HepG2 (cell line): ENCODE measurements around the gene LTC4S. TPM values are rescaled to one million over a fixed set of nuclear protein-coding genes. Genes with fewer than 3 reads are reported as not detected.

Experiments
- GATAD2A ChIP-seq: IDR thresholded peaks from 2 replicates; pipeline ENCODE4 v1.6.1; 2016
- GTF3A ChIP-seq: sonication (generic); formaldehyde crosslinking; conservative IDR thresholded peaks from 2 replicates; pipeline ENCODE4 v1.4.0; 2020; ENCODE audit warnings: mild to moderate bottlenecking, missing genetic modification reagents
- NKX3-1 ChIP-seq: sonication (generic); formaldehyde crosslinking; IDR thresholded peaks from 2 replicates; pipeline ENCODE4 v1.5.0; 2020; ENCODE audit warnings: missing genetic modification reagents
- RAD21 ChIP-seq: fragments of 450-650 bp; formaldehyde crosslinking; IDR thresholded peaks from 2 replicates; pipeline ENCODE4 v1.5.0; 2020; ENCODE audit warnings: mild to moderate bottlenecking
- RBM22 ChIP-seq: fragments of 200-400 bp; formaldehyde crosslinking; optimal IDR thresholded peaks from 2 replicates; pipeline ENCODE3; 2017; ENCODE audit warnings: mild to moderate bottlenecking, low read length, moderate library complexity
- THAP9 ChIP-seq: sonication (generic); formaldehyde crosslinking; IDR thresholded peaks from 2 replicates; pipeline ENCODE4; 2020; ENCODE audit warnings: missing genetic modification reagents, mild to moderate bottlenecking, borderline replicate concordance
- USF2 ChIP-seq, 2 experiments: sonication (generic) in 1 of 2; formaldehyde crosslinking in 1 of 2; IDR thresholded peaks; 2 replicates each; pipeline versions ENCODE4 v1.5.1 to v1.6.1; 2011 to 2020; ENCODE audit warnings: borderline replicate concordance in 1 of 2, low read depth in 1 of 2, low read length in 1 of 2, mild to moderate bottlenecking in 1 of 2, missing genetic modification reagents in 1 of 2, moderate library complexity in 1 of 2
- ZNF276 ChIP-seq: sonication (generic); formaldehyde crosslinking; IDR thresholded peaks from 2 replicates; pipeline ENCODE4 v1.4.0; 2020; ENCODE audit warnings: mild to moderate bottlenecking, low read depth, missing genetic modification reagents
- ZNF552 ChIP-seq: sonication (generic); formaldehyde crosslinking; IDR thresholded peaks from 2 replicates; pipeline ENCODE4 v1.9.0; 2022; ENCODE audit warnings: missing genetic modification reagents, mild to moderate bottlenecking, borderline replicate concordance
- polyA plus RNA-seq, 8 experiments: library from polyadenylated mRNA; depleted of rRNA in 3 of 8; stranded (reverse) in 7 of 8; unstranded in 1 of 8; fragments of >200 nt; fragmentation: Illumina TruSeq in 4 of 8; extraction: Trizol in 4 of 8; gene quantifications; 2 replicates each; pipeline versions ENCODE4 v1.2.1 to v1.2.3, GENCODE V29; 2011 to 2016; ENCODE audit warnings: low read depth in 4 of 8, missing spikeins in 1 of 8, mixed read lengths in 1 of 8; ENCODE audit not compliant: insufficient read depth in 1 of 8
- total RNA-seq, 5 experiments: library from RNA; depleted of rRNA; stranded (reverse); fragments of >200 nt; fragmentation: Illumina TruSeq; extraction: Trizol; gene quantifications; 2 replicates each; pipeline ENCODE4 v1.2.3, GENCODE V29; 2016; ENCODE audit warnings: low read depth in 1 of 5

Gene LTC4S
- total and polyA plus RNA-seq, 2 of the 13 experiments (the other 11 are each of a cell fraction or from before 2014, with no cell fraction given) = 0.35 TPM; not detected in 1

DNA sequence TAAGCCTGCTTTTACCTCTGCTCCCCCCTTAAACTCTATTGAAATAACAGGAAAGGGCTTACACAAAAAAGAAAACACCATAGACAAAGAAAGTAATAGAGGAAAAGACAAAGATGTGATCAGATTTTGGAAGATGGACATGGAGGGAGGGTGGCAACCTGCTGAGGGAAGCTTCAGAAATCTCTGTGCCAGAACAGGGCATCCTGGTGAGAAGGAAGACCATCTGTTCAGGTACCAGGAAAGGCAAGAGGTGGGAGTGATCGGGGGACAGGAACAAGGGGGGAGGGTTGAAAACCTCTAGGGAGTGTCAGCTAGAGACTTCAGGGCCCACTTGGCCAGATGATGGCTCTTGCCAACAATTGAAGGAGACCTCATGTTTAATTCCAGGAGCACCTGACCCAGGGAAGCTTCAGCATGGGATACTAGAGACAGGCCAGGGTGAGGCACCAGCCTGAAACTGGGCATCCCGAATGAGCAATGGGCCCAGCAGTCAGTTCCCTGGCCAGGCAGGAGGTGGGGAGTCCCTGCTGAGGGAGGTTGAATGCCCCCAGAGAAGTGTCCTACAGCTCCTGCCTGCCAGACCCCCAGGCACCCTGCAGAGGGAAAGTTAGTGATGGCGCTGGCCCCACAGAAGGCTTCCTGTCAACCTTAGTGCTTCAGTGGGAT is 35.1 kb downstream of the LTC4S start (continued):
- no peak for TF ChIP-seq ZNF276
- no peak for TF ChIP-seq USF2 (IDR thresholded peaks at IDR 0.05; ENCODE audit: low read depth, low read length)
- no peak for TF ChIP-seq USF2 (CRISPR knock-in tag; IDR thresholded peaks at IDR 0.05; ENCODE audit: borderline replicate concordance)
- no peak for TF ChIP-seq GTF3A (CRISPR knock-in tag)
- peak; percentile 94 for TF ChIP-seq RBM22
- TF ChIP-seq NKX3-1 (CRISPR knock-in tag) = no peak
- TF ChIP-seq RAD21 (CRISPR knock-in tag) = peak; percentile 23; the same call in 1 of the 2 replicates
- no peak for TF ChIP-seq THAP9
- no peak for TF ChIP-seq ZNF552
- no peak for TF ChIP-seq GATAD2A (CRISPR knock-in tag)
